KG1 (cell line): ENCODE results near the gene CTCFL.

ENCODE experiments used
- DNase-seq: peaks from one replicate; lab custom pipeline; 2025; lab: John Stamatoyannopoulos, UW

CTCFL gene

DNA sequence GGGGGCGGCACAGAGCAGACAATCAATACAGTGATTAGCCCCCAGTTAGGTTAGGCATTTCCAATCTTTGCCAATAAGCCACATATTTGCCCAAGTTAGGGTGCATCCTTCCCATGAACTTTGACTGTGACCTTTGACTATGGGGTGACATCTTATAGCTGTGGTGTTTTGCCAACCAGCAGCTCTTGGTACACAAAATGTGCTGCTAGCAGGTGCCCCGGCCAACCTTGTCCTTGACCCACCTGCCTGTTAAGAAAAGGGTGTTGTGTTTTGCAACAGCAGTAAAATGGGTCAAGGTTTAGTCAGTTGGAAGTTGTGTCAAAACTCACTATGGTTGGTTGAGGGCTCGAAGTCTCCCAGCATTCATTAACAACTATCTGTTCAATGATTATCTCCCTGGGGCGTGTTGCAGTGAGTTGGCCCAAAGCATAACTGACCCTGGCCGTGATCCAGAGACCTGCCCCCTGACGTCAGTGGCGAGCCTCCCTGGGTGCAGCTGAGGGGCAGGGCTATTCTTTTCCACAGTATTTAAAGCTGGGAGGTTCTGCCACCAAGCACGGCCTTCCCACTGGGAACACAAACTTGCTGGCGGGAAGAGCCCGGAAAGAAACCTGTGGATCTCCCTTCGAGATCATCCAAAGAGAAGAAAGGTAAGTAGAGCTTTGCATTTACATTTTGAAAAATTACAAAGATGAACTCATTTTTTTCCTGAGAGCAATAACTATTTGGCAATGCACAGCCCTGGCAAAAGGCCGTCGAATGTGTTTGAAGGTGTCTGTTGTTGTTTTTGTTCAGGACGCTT, 35.8 kb upstream of the CTCFL start, which contains the start of gene PCK1:
Gene PCK1 (plus strand): TSS at position 557 of the 802 bp plus-strand sequence. CDS start 302 bp downstream, outside the sequence.
- no peak for DNase-seq

DNA sequence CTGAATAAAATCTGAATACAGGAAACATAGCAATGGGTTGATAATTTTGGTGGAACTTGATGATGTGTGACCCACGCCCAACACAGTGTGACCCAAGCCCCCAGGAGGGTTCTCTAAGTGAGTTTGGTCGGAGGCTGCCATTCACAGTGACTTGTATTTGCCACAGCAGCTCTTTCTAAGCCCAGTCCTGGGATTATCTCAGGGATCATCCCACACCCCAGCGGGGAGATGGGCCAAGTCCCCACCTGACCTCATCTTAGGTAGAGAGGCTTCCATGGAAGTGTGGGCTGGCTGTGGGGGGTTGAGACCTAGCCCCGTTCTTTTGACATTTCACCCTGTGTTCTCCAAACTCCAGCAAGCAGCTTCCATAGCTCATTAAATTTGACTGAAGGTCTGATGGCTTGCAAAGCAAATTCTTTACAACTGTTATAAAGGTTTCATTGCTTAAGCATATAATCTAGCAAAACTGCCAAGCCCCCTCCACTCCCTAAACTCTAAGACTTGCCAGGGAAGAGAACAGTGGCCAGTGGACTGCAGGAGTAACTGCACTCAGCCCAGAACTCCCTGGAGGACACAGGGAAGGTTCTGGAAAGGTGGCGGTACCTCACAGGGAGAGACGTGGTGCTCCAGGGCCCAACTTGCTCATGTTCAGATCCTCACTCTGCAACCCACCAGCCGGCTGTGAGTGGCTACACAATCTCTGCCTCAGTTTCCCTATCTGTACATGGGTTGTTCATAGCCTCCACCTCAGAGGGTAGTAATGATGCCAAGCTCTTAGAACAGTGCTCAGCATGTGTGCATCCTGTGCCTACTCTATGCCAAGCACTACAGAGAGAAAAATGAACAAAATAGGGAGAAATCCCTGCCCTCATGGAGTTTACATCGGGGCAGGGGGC, 35.0 kb upstream of the CTCFL start:
- DNase-seq, result no peak

DNA sequence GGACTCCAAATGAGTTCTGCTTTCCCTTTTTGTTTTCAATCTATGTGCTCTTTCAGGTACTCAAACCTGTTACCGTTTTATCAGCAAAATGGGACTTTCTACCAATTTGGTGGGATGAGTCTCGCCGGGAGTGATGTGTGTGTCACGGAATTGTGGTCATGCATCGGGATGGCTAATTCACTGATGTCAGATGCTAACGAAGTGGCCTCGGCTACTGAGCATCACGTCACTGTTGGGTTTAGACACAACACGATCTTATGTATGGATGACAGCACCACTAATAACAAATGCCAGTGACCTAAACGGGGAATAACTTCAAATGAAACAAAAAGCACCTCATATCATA, 34.3 kb upstream of the CTCFL start:
- no peak for DNase-seq

DNA sequence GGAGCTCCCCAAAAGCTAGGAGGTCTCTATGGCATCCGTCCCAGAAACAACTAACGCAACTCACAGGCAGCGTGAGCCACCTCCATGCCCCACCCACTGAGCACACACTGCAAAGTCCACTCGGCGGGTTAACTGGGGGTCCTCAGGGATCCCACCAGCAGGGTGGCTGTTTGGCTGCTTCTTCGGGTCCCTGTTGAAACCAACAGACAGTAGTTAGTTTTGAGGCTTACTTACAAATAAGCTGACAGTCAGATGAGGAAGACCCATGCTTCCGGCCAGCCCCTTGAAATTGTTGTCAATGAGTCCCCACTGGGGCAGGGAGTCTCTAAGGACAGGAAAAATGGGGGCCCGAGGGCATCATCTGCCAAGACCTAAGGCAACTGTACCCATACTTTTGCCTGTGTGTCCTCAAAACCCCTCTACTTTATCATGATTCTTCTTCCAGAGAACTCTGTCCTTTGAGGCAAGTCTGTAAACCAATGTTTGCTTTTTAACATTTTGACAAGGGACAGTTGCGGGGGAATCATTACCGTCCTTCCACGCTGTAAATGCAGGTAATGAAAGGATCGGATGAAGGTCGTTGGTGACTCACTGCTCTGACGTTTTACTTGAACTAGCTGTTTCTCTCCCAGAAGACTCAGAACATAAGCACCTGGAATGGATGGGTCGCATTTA, 33.8 kb upstream of the CTCFL start:
- DNase-seq, result no peak

DNA sequence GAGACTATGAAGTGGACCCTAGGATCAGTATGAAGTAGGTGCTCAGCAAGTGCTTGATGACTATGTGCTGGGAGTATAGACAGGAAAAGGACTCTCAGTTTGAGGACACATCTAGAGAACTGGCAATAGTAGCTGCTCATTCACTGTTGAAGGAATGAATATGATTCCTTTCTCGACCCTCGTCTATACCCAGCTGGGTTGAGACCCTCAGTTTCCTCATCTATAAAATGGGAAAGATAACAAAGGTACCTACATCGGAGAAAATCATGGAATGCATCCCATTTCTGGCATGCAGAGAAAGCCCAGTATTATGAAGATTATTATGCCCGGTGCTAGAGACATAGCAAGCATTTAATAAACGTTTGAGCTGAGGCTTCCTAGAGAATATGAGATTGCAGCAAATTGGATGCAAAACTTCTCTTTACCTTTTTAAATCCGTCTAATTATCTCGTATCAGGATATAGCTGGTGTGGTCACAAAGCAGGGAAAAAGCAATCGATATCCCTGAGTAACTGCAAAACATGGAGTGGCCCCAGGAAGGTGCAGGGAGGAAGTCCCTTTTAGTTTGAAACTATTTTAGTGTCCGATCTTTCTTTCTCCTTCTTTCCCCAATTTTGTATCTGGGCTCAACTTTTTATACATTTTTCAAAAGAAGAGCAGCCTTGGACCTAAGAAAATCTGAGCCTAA, 33.1 kb upstream of the CTCFL start:
- DNase-seq, result no peak

DNA sequence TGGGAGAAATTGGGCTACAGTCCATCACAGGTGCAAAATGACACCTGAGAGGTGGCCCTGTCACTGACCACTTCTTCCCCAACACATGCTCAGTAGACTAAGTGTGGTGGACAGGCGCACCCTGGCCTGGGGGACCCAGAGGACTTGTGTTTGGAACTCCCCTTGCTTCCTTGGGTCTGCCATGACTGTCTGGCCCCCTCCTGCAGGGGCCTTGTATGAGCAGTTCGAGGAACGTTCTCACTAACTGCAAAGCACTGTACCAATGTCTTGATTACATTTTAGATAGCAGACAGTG, 32.0 kb upstream of the CTCFL start:
- no peak for DNase-seq

DNA sequence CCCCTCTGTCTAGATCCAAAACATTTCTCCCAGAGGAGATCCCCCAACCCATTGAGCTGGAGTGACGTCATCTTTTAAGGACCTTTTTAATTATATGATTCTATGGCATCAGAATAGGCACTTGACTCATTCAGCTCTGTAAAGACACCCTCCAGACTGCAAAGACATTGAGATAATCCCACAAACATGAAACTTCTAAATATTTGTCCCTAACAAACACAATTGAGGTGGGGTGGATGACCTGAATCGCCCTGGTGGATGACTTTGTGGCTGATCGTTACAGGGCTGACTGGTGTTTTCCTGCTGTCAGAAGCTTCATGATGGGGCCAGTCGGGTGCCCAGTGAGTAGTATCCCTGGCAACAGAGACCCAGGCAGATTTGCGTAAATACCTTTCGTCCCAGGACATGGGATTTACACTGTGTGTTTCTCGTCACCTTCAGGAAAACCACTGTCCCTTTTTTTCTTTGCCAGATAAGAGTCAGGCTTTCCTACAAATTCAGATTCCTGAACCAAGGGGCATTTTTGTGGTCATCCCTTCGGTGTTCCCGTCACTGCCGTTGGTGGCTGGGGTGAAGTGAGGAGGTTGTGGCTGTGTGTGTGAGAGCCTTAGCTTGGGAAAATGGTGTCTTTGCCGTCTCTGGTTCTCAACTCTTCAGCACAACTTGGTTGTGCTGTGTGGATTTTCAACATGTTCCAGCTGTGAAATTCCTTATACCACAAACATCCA, 30.7 kb upstream of the CTCFL start:
- no peak for DNase-seq

DNA sequence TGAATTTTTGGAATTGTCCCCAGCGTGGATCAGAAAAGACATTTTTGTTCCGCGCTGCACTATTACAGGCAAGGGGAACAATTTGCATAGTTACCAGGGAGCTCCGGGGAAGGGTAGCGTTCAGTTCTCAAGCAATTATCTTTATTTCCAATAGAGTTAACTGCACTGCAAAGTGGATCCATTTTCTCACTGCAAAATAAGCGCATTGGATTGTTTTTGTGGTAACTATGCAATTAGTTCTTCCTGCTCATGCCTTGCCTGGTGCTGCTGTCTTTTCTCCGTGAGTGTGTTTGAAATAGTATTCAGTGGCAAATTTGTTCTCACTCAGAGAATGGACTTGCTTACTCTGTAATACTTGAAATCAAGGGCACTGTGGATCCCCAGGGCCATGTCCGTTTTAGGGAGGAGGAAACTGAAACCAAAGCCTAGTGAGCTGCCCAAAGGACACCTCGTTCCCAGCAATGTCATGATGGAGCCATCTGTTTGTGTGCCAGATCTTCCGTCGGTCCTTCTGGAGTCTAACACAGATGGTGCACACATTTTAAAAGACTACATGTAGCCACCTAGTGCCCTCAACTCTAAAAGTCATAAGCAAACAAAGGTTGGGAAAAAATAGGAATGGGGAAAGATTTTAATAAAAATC, 28.6 kb upstream of the CTCFL start:
- DNase-seq, result no peak

DNA sequence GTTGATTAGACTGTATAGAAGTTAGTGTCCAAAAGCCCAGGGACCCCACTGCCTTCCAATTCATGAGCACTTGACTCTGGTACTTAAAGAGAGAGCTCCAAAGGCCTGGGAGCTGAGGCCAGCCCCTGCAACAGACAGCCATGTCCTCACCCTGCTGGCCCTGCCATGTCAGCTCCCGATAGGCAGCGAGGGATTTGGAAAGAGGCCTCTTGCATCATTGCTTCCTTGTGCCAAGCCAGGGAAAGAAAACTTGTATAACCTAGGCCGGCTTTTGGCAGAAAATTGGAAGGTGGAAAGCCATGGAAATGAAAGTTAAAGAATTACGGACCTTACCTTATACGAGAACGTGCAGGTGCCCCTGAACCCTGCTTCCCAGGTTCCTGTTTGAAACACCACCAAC, 27.5 kb upstream of the CTCFL start:
- no peak for DNase-seq

DNA sequence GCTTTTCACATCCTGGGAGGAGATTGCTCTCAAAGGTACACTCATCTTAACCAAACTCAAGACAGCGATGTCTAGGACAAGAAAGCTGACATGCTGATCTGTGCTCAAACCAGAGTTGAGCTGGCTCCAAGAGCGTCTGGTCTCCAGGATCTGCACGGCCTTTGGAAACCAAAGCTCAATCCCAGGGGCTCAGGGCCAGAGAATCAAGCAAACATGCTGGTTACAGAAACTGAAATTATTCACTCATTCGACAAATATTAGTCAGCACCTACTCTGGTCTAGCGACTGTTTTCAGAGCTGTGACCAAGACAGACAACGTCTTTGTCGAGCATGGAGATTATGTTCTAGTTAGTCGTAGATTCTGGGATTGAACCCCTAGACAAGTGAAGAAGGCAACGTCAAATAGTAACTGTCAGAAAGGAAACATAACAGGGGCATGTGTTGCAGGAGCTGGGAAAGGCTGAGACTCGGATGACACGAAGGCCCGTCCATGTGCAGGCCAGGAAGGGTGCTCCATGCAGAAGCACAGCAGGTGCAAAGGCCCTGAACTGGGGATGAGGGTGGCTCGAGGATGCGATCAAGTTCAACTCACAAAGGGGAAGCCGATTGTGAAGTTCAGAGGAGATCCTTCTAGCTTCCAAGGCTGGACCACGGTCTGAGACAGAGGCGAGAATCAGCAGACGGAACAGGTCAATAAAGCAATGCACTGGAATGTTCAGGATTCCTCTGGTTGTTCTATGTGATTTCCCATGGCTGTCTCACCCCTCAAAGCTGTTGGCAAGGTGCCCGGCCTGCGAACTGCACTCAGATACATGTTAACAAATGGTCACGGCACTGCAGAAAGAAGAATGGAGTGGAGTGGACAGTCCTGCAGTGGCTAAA, 23.5 kb upstream of the CTCFL start:
- DNase-seq, result no peak

DNA sequence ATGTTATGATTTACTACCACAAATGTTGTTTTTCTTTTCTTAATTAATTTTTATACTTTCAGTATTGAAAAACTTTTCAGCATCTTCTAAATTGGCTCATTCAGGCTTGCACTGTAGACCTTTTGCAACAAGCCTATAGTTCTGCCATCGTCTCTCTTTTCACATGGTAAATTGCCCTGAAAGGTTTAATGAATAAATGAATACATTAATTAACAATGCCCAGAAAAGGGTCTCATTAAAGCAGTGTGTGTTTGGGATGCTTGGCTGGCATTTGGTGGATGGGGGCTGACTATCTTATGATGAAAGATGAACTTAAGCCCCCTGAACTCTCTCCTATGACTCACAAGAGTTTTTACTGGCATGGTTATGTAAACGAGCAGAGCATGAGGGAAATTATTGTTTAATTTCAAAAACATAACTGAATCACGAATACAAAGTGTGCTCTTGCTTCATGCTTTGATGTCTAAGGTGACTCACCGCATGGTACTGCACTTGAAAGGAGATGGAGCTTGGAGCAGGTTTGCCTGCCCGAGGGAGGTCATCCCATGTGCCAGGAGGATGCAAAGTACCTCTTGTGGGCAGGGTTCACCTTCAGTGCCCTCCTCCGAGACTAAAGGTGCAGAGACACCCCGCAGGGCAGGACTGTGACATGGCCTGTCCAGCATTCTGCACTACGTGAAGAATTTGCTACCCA, 22.2 kb upstream of the CTCFL start:
- DNase-seq, result no peak

DNA sequence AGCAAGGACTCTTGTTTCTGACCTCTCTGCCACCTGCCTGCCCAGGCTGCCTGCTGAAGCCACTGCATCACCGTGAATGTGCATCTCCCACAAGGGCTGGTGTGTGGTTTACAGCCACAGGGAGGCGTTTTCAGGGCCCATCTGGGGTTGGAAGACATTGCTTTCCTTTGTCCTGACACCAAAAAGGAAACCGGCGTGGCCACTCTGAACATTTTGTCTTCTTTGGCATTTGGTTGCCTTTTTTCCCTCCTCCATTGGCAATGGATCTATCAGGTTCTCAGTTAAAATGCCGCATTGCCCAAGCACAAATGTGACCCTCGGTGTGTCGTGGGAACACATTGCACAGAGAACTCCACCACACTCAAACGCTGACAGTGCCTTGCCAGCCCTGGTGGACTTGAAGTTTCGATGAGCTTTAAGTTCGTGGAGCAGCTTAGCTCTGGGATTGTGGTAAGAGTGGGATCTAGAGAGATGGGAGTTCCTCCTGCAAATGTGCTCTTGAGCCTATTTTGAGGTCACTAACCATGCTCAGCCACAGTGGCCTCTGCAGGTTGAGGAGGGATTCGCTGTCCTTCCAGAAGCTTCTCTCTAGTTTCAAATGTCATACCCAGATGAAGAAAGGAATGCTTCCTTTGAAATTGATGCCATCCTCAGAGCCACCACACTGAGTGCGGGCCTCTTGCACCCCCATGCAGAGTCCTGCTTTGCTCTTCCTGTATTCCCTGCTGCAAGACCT, 21.2 kb upstream of the CTCFL start:
- no peak for DNase-seq

DNA sequence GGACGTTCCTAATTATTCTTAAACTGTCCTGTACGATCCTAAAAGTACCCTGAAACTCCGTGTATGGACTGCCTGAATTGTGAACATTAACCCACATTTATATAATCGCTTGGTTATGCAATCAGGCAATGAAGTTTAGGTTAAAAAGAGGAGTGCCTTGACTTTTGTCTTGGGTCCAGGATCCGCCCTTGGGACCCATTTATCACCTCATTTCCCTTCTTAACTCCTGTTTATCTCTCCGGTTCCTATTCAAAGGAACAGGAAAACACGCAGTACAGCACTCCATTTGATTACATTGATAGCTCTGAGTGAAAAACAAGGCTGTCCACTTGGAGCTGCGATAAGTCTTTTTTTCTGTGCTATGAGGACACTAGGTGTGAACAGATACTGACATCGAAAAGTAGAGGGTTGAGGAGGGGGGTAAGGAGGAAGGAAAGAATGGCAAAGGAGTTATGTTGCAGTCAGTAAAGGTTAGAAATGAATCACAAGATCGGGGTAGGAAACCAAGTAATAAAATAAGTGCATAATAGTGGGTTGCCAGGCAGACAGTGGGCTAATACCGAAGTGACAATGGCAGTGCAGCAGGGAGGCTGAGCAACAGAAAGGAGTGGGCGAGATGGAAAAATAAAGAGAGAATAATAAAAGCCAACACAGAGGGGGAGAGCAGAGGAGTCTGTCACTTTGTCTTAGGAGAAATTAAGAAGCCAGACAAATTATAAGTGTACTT, 20.1 kb upstream of the CTCFL start:
- DNase-seq, result no peak

DNA sequence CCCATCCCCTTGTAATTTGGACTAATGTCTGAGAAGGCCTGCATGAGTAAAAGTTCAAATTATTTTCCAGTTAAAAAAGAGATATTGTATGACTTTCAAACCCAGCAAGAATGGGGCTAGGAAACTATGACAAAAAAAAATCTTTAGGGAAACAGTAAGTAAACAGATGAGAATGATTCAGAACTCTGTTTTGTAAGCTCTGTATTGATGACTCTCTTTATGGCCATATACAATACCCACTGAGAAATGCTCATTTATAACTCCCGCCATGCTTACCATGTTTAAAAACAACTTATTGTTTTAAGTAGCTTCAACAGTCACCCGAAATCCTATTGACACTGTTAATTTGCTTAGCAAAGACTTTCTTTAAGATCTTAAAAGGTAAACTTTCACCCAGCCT, 18.8 kb upstream of the CTCFL start:
- no peak for DNase-seq

DNA sequence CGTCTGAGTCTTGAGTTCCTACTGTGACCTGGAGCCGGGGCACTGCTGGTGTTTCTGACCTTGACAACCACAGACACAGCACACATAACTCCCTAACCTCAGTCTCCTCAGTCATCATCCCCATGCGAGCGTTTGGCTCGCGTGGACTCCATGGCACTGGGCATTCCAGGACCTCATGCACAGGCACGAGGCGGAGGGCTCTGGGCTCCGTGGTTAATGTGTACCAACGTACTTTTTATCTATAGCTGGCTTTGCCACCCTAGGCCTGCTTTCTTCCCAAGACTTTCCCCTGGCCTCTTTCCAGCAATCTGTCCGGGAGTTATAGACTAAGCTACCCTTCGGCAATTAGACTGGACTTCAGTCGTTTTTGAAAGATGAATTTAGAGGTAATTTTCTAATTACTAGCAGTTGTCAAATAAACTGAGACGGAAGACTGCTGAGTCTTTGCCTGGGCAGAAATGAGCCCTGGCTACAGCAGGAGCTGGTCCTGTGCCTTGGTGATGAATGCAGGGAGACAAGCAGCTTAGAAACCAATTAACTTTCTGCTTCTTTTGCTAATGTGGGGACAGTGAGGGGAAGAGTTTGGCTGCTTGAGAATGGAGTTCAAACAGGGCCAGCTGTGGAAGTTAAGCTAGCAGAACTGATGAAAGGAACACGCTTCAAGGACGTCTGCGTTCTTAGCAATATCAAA, 16.1 kb upstream of the CTCFL start:
- DNase-seq, result no peak

DNA sequence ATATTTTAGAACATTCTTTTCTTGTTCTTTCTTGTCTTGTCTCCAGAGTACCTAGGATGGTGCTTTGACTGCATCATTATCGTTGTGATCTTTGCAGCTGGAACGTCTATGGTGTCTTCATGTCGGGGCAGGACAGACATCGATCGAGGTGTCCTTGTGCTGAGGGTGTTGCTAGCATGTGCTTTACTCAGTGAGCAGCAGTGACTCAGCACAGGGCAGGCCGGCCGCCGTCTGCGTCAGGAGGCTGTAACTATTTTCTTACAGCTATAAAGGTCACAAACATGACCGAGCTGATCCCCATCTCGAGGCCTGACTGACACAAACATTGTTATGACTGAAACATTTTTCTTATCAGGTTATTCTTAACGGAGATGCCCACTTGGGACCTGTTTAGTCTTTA, 14.9 kb upstream of the CTCFL start:
- DNase-seq, result no peak

DNA sequence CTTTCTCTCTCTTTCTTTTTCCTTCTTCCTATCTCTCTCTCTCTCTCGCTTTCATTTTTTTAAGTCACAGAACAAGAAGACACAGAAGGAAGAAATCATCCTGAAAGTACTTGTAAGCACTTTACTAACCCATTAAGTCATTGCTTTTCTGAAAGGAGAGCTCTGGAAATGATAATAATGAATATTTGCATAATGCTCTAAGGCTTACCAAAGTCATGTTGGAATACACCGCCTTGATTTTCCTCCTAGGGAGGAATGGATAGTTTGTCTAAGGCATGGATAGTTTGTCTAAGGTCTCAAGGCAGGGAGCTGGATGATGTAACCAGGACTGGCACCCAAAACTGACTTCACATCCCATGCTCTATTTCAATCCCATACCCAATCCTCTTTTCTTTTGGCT, 12.9 kb upstream of the CTCFL start:
- no peak for DNase-seq
